Dermis microvascular lymphatic vessel endothelial cell (primary cell): ENCODE measurements around the gene VSIG10L. TPM values are rescaled to one million over a fixed set of nuclear protein-coding genes. Genes with fewer than 3 reads are reported as not detected.

Source experiments
- DNase-seq, 2 donors: peaks; one replicate each; pipeline versions ENCODE4 v3.0.0 to v3.0.0-alpha.2; 2010; ENCODE audit warnings: low read depth in 2 of 2
- total RNA-seq: library from RNA; depleted of rRNA; stranded (reverse); fragments of >200 nt; gene quantifications from 2 replicates; pipeline ENCODE4 v1.2.1, GENCODE V29; 2014

Gene VSIG10L
- total RNA-seq, 1 donor from 2014 or later, result 0.13 TPM

DNA sequence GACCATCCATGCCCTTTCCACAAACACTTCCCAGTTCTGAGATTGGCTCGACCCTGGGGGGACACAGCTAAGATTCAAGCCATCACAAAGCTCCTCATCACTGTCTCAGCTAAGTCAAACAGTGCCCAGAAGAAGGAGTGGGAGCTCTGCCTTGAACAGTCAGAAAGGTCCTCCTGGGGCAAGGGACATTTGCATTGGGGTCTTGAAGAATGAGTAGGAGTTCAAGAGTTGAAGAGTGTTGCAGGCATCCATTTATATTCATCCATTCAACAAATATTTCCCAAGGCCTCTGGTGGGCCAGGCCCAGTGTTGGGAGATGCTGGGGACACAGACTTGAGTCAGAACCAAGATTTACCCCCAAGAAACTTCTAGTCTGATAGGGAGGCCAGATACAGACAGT, 24.0 kb downstream of the VSIG10L start:
- no peak for DNase-seq

- no peak for DNase-seq
These were observed 24.6 kb downstream of the VSIG10L start for GRCh38 chr19:51317376-51317775.

DNA sequence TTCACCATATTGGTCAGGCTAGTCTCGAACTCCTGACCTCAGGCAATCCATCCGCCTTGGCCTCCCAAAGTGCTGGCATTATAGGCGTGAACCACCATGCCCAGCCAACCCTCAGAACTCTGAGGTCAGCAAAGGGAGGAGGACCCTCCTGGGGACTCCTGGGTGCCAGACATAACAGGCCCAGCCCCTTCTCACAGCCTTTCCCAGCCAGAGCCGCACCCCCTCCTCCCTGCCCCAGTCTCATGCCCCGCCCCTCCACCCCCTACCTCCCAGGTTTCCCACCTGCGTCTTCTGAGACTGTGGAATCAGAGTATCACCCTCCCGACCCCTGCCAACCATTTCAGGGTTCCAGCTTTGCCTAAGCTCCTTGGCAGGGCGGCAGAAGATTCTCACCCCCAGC, 25.3 kb downstream of the VSIG10L start:
- DNase-seq, result no peak

GRCh38 chr19:51311351-51312257, 30.3 kb downstream of the VSIG10L start, which contains the start of gene IGLON5:
Gene IGLON5, plus strand, starts transcription at chr19:51311644. Its CDS starts 204 bp downstream, at chr19:51311848.
- no peak for DNase-seq

- no peak for DNase-seq
These were observed 36.5 kb downstream of the VSIG10L start for GRCh38 chr19:51305479-51305878.

DNA sequence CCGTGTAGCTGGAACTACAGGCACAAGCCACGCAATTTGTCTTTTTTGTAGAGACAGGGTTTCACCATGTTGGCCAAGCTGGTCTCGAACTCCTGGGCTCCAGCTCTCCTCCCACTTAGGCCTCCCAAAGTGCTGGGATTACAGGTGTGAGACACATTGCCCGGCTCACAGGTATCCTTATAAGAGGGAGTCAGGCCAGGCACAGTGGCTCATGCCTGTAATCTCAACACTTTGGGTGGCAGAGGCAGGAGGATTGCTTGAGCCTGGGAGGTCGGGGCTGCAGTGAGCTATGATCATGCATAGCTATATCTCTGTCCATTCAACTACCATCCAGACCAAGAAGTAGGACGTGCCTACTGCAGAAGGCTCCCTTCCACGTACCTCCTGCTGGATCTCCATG, 40.7 kb downstream of the VSIG10L start:
- no peak for DNase-seq

DNA sequence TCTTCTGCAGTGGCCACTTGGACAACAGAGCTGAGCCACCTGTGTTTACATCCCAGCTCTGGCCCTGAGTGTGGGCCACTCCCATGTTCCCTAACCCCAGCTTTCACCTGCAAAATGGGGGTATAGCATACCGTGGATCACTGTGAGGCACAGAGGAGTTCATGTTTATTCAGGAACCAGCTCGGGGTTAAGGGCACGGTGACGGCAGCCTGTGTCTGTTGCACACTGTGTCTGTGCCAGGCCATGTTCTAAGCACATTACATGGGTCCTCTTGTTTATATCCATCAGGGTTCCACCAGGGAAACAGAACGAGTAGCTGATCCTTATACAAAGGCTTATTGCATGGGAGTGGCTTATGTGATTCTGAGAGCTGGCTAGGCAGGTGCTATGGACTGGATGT, 44.5 kb downstream of the VSIG10L start:
- DNase-seq, result no peak

DNA sequence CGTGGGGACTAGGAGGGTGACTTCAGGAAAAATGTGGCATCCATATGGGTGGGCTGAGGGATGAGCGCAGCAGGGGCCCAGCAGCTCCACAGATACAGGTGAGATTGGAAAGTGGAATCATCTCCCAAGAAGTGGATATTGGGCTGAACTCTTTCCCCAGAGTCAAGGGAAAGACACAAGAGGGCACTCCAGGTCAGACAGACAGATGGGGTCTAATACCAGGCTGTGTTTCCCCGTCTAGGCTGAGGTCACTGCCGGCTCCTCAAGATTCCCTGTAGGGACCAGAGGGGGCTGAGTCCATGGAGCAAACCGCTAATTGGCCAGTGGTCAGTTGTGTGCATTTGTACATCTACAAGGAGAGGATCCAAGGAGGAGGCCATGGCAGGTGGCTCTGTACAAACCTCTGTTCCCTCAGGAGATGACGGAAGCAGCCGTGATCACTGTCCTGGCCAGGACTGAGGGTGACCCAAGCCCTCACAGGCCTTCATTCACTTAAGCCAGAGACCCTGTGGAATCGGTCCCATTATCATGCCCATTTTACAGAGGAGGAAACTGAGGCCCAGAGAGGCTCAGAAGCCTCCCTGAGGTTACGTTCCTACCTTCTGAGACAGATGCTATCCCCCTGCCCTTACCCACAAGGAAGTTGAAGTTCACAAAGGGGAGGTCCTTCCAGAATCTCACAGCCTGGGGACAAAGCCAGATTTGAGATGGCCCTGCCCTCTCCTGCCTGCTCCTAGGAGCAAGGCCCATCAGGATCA, 45.4 kb downstream of the VSIG10L start:
- no peak for DNase-seq

DNA sequence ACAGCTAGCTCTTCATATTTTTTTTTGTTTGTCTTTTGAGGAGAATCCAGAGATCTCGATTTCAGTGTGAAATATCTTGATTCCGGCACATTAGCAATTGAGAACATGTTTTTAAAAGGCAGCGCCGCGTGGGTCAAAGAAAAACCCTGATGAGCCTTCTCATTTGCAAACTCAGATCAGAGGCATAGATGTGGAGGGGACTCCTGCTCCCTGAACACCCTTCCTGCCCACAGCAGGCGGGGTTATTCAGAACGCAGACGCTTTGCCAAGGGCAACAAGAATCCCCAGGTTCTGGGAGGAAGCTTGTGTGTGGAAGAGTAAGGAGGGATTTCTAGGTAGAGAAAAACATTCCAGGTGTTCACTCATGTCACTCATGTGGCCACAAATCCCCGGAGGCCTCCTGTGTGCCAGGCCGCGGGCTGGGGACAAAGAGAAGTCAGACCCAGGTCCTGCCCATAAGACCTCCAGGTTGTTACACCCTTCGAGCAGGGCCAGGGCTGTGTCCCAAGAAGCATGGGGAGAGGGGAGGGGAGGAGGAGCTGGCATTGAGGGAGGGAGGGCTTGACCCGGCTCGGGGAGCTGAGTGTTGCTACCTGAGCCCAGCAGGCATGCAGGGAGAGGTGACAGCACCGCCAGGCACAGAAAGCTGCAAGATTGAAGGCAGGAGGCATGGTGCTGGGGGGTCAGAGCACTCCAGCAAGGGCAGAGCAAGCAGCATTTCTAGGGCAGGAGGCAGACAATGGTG, 46.4 kb downstream of the VSIG10L start:
- no peak for DNase-seq

- DNase-seq, result no peak
These were observed 47.0 kb downstream of the VSIG10L start for GRCh38 chr19:51294977-51295375.

DNA sequence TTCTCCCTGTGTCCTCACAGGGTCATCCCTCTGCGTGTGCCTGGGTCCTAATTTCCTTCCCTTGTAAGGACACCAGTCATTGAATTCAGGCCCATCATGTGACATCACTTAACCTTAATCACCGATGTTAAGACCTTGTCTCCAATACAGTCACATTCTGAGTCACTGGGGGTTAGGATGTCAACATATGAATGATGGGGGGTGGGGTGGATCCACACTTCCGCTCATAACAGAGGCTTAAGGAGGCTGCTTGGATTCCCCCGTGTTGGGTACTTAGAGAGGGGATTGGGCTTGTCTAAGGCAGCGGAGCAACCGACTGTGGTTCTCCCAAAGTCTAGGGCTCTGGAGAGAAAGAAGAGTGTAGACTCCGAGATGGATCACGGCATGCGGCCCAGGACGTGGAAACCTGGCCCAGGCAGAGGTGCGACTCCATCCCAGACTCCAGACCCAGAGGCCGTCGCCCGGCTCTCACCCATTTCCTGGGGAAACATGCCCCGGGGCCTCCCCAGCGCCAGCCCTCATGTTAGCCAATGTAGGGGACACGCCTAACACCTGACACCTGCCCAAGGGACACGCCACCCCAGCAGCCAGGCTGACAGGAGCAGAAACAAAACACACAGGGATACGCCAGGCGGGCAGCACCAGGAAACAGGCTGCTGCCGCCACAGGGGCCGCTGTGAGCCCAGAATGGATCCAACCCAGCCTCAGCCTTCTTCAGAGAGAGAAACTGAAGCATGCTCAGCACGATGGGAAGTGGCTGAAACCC, 47.5 kb downstream of the VSIG10L start:
- no peak for DNase-seq

GRCh38 chr19:51293571-51294210, 48.2 kb downstream of the VSIG10L start:
- no peak for DNase-seq

- DNase-seq, result no peak
These were observed 49.0 kb downstream of the VSIG10L start for GRCh38 chr19:51292971-51293370.

DNA sequence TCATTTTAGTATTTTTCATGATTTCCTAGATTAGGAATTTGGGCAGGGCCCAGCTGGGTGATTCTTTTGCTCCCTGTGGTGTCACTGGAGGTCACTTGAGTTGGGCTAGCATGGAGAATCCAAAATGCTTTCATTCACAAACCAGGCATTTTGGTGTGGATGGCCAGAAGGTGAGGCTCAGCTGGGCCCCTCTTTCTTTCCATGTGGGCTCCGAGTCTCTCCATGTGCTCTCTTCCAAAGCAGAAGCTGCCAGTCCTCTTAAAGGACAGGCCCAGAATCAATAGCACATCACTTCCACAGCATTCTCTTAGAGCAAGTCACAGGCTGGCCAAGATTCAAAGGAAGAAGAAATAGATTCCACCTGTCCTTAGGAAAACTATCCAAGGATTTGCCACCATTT, 52.3 kb downstream of the VSIG10L start:
- no peak for DNase-seq

- no peak for DNase-seq
These were observed 56.3 kb downstream of the VSIG10L start for GRCh38 chr19:51285682-51286081.

- DNase-seq, result no peak
These were observed 59.6 kb downstream of the VSIG10L start for GRCh38 chr19:51282335-51282734.
